Epithelial cell of esophagus (primary cell): ENCODE measurements around the gene SPIRE1.
"Not testable (repeated sequence)": the region's sequence is repeated elsewhere in the genome, so short reads cannot be mapped to it uniquely, and the experiment has no call there.

Experiments
- DNase-seq: peaks from one replicate; pipeline ENCODE4 v3.0.0; 2010; ENCODE audit warnings: low read depth
- H3K4me3 ChIP-seq: 2 replicates; pipeline ENCODE4 v1.5.1; 2011; ENCODE audit warnings: mild to moderate bottlenecking, low read length, control low read depth
- CTCF ChIP-seq: IDR thresholded peaks from 2 replicates; pipeline ENCODE4 v1.5.1; 2011; ENCODE audit warnings: low read depth, mild to moderate bottlenecking, low read length, control low read depth, inconsistent platforms; ENCODE audit not compliant: insufficient read depth; ENCODE audit errors: missing control alignments

Gene SPIRE1

DNA sequence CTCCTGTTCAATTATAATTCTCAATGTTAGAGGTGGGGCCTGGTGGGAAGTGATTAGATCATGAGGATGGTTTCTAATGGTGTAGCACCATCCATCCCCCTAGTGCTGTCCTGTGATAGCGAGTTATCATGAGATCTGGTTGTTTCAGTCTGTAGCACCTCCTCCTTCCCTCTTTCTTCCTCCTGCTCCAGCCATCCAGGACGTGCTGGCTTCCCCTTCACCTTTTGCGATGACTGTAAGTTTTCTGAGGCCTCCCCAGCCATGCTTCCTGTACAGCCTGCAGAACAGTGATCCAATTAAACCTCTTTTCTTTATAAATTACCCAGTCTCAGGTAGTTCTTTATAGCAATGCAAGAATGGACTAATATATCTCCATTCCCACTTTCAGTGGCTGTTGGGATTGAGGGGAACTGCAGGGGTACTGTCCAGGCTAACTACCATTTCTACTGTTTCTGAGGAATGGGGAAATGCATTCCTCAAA lies 19.2 kb downstream of the SPIRE1 start:
- H3K4me3 ChIP-seq, result no peak overlapping the region
- no peak for TF ChIP-seq CTCF
- DNase-seq, result no peak

DNA sequence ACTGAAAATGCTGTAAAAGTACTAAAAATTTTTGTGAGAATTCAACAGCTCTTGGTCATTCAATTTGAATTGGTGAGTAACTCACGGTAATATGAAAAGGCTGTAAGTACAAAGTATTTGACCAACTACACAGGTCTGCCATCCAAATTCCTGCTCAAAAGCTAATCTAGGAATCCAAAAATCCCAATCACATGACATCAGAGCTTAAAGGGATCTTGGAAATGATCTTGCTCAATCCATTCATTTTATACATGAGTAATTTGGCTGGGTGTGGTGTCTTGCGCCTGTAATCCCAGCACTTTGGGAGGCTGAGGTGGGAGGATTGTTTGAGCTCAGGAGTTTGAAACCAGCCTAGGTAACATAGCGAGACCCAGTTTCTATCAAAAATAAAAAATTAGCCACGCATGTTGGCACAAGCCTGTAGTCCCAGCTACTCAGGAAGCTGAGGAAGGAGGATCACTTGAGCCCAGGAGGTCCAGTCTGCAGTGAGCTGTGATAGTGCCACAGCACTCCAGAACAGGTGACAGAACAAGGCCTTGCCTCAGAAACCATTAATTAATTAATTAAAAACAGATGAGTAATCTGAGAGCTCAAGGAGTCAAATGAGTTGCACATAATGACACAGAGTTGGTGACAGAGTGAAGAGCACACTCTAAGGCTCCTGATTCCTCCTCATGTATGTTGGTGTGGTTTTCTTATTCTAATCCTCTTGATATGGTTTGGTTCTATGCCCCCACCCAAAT lies 19.8 kb downstream of the SPIRE1 start:
- DNase-seq, result peak; percentile 79
- TF ChIP-seq CTCF, result no peak
- no peak overlapping the region for H3K4me3 ChIP-seq

DNA sequence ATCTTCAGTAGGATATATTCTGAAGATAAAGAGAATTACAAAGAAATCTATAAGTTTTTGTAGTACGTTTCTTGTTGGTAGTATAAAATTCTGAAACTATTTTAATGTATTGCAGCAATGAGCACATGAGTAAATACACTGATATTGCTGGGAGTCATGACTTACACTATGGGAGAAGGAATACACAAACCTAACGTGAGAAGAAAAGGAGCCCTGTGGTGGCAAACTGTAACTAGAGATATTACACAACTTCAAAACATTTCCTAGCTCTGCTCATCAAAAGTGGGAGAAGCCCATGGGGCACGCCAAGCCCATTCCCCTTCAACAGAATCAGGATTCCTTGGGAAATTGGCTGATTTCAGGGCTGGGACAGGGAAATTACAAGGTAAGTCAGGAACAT lies 20.5 kb downstream of the SPIRE1 start:
- no peak for TF ChIP-seq CTCF
- DNase-seq, result no peak
- no peak overlapping the region for H3K4me3 ChIP-seq

DNA sequence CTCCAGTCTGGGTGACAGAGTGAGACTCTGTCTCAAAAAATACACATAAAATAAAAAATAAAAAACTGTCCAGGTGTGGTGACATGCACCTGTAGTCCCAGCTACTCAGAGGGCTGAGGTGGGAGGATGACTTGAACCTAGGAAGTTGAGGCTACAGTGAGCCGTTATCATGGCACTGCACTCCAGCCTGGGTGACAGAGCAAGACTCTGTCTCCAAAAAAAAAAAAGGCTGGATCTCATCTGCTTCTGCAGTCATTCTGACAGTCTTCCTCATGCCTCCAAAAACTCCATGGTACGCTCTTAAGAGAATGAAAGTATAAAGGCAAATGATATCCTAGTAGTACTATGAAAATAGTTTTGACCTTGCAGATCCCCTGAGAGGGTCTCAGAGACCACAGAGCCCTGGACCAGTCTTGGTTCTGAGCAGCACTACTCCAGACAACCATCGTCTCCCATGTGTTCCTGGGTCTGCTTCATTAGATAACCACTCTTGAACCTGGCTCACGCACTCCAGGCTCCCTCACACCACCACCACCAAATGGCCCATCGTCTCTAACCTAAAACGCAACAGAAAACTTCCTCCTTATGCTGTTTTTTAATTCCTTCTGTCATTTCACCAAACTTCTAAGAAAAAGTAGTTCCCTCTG lies 26.0 kb downstream of the SPIRE1 start:
- H3K4me3 ChIP-seq, result no peak overlapping the region
- TF ChIP-seq CTCF, result no peak
- no peak for DNase-seq

DNA sequence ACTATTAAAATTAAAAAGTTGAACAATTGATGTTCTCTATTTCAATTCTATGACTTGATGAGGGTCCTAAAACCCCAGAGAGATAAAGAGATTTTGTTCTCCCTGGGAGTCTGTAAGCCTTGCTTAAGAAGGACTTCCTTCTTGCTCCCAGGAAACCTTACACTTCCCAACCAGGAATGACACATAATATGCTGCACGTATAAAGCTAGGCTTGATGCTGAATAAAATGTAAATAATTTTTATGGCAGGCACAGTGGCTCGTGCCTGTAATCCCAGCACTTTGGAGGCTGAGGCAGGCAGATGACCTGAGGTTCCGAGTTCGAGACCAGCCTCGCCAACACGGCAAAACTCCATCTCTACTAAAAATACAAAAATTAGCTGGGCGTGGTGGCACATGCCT lies 27.8 kb downstream of the SPIRE1 start:
- no peak for TF ChIP-seq CTCF
- DNase-seq, result peak; percentile 59

DNA sequence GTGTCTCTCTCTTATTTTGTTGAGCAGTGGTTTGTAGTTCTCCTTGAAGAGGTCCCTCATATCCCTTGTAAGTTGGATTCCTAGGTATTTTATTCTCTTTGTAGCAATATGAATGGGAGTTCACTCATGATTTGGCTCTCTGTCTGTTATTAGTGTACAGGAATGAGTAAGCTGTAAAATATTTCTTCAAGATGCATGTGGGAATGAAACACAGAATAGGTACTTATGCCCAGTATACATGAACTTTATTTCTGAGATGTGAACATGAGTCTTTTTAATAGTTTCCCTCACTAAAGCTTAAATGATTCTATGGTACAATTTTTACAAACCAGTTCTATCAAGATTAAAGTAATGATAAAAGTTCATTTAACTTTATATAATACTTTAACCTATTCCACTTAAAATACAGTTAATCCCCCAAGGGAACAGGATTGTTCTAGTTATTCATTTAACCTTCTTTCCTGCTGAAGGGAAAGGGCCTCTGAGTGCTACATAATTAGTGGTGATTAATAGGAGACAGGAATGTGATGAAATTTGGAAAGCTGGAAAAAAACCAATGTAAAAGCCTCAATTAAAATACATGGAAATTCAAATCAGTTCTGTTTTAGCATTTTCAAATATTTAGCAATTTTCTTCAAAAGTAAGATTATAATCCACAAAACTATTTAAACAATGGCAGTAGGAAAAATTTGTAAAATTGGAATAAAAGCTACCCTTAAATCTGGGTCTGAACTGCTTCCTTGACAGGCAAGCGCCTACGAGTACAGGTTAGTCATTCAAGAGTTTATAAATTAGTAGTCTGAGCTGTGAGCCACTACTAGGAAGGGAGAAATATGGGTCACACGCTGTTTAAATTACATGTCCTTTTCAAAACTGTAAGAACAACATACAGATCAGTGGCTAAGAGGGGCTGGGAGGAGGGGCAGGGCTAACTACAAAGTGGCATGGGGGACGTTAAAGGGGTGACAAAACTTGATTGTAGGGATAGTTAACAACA lies 28.9 kb downstream of the SPIRE1 start:
- peak; percentile 79 for DNase-seq
- H3K4me3 ChIP-seq, result no peak overlapping the region
- TF ChIP-seq CTCF, result no peak

More for the DNA sequence above, 27.8 kb downstream of the SPIRE1 start:
- H3K4me3 ChIP-seq, result no peak overlapping the region

- DNase-seq, result not testable (repeated sequence)
These were observed 30.7 kb downstream of the SPIRE1 start for GRCh38 chr18:12627199-12627598.

More at GRCh38 chr18:12627199-12627598, 30.7 kb downstream of the SPIRE1 start:
- H3K4me3 ChIP-seq, result not testable (repeated sequence)
